ENCODE measurements around the gene SFMBT1.

The SFMBT1 gene

DNA sequence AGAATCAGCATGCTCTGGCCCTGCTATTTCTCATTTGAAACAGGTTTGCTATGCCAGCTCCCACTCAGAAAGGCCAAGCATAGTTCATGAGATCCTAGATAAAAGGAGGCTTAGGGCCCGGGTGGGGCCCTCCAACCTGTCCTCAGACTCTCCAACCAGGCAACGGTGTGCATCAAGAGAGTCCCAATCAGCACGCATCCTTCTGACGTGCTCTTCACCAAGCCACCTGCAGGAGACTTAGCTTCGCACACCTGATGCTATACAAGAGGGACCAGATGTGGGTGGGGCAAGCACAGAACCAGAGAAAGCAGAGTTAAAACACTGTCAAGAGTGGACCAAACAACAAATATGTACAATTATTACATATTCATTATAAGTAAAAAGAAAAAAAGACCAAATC is 165.8 kb downstream of the SFMBT1 start:
- no peak for DNase-seq

DNA sequence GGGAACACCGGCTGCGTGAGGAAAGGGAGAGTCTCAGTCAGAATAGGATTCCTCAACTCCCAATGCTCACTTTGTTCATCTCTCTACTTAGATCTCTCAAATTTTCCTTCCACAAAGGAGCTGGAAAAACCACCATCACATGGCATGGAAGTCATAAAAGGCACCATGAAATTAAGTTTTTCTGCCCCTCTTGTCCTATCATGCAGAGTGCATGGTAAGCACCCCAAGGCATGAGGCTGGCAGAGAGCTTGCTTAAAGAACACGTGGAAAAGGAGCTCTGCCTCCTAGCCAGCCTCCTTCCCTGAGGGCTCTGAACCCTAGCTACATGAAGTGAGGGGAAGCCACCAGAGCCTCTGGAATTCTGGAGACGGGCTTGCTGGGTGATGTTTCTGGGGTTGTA is 166.3 kb downstream of the SFMBT1 start:
- DNase-seq: no peak

DNA sequence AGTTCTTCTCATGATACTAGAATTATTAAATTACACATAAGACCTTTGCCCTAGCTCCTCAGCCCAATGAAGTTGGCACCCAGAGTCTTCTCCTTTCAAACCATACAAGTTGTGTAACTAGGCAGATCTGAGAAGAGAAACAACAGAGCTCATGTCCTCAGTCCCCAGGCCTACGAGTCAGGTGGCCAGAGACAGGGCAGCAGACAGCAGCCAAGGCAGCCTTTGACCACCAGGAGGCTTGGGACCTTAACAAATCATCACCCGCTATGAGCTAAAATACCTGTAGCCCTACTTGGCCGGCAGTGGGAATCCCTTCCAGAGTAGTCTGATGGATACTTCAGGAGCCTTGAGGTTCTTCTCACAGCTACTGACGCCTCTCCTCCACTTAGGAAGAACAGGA is 166.8 kb downstream of the SFMBT1 start:
- no peak for DNase-seq

DNA sequence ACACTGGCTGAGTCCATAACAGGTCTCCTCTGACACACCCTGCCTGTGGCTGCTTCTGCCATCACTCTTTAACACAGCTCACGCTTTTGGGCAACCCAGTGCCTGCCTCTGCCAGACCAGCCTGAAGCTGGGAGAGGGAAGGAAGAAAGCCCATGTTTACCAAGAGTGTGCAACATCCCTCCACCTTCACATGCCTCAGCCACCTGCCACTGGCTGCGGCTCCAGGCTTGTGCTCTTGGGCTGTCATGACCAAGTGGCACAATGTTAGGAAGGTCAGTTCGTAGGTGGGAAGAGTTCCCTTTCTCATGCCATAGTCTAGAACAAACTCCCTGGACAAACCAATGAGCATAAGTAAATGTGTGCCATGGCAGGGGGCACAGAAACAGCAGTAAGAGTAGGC is 168.8 kb downstream of the SFMBT1 start:
- DNase-seq: no peak

DNA sequence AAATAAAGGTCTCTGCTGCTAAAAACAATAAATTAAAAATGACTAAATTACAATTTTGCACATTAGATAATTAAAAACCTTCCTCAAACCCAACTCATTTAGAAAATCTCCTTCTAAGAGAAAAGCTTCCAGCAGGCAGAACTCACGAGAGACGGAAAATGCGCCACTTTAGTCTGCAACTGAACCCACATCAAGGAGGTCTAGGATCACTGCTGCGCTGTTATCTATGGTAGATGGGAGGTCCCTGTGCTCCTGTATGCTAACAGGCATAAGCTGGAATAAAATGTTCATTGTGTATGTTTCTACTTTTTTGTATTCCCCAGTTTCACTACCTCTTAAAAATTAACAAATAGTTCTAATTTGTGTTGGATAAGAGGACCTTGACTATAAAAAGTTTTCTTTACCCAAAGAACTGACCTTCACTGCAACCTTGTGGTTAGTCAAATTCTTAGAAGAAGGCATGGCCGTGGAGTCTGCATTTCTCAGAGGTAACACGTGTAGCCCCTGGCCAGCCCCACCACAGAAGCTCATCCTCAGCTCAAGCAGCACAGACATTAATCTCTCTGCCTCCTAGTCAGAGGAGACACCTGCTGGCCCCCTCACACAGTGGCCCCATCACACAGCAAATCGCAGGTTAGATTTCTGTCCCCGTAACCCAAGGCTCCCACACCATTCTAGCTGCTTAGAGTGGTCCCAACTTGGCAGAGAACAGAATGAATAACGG is 170.8 kb downstream of the SFMBT1 start:
- no peak for DNase-seq

DNA sequence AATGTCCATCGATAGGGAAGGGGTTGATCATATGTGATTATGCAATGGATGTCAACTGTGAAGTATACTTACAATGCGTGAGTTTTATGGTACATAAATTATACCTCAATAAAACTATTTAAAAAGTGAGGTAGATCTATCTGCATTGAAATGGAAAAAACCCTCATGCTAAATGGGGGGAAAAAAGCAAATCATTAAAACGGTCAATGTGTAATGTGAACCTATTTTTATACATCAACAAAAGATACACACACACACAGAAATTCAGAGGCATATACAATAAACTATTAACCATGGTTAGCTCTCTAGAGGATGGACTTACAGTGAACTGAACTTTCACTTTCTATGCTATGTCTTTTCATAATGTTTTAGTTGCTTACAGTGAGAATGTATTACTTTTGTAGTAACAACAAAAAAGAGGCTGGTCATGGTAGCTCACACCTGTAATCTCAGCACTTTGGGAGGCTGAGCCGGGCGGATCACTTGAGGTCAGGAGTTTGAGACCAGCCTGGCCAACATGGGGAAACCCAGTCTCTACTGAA is 171.6 kb downstream of the SFMBT1 start:
- DNase-seq: no peak

DNA sequence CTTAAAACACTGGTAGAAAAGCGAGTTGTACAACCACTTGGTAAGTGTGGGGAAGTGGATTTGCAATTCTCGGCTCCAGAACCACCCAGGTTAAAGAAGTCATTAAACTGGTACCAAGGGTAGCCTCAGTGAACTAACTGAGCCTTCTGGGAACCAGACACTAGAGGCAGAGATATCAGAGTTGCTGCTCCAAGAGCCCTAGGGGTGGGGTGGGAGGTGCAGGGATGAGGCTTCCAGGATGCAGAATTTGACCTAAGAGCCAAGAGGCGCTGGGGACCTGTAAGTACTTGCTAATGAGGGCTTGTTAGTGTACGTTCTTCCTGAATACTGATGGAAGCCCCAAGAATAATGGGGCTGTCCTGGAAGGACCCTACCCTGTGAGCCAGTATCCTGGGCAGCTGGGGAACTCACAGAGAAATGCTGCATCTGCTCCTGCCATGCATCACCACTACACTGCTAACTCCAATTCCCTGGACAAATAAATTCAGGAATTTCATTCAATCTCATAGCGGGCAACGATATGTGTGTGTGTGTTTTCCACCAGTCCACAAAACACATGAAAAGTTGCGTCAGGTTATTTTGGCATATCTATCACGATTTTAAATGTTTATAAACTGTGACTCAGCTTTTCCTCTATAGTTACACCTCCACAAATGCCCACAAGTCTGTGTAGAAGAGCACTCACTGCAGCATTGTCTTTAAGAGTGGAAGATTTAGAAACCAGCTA is 172.3 kb downstream of the SFMBT1 start:
- no peak for DNase-seq

DNA sequence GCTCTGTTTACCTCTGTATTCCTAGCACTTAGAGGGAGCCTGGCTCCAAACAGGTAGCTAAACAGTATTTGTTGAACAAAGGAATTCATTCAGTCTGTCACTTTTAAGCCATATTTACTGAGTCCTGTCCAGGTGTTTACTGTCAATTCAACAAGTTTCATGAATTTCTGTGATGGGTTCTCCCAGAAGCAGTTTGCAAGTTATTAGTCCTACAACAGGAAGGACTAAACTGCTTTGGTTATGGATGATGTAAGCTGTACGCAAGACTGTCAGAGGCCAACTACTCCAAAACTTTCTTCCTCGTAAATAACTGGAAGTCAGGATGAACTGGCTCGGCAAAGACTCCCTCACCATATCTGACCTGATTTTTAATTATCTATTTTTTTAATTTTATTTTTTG is 173.6 kb downstream of the SFMBT1 start:
- no peak for DNase-seq

DNA sequence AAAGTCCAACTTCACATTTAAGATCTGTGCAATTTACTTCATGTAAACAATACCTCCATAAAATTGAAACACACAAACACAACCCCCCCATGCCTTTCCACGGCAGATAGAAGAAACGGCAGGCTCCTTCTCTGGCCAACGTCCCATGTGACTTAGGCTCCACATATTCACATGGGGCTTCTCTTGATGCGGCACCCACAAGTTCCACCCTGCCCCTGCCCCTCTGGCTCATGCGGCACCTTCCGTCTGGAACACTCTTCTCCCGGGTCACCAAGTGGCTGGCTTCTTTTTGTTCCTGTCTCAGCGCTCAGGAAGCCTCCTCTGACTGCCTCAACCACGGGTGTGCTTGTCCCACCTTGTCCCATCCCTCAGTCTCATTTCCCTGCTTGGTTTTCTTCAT is 174.1 kb downstream of the SFMBT1 start:
- DNase-seq: no peak

DNA sequence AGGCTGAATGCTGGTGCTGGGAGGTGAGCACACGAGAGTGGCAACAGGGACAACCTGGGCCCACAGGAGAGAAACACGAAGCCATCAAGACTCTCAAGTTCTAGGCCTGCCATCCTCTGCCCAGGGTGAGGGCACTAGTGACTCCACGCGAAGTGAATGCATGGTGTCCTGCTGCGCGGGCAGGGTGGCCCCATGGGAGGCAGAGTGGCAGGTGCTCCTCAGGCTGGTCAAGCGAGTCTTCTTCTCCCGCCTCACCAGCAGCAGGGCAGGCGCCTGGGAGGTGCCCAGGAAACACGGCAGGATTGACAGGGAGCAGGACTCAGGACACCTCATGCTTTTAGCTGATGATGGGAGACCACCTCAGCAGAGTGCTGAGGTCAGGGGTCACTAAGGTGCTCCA is 175.4 kb downstream of the SFMBT1 start:
- DNase-seq: no peak

DNA sequence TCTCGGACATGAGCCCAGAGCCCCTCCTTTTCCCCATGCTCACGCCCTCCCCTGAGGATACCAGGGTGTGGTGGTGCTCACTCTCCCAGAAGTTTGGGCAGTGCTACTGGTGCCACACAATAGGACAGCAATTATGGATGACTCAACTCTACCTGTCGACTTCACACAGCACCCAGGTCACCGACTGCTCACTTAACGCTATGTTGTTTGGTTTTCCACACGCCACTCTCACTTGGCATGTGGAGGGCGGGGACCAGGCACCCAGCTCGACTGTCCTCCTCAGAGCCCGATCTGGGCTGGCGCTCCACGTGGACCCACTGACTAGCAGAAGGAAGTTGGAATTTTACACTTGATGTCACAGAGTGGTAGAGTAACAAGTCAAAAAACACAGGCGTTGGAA is 179.4 kb downstream of the SFMBT1 start:
- no peak for DNase-seq

DNA sequence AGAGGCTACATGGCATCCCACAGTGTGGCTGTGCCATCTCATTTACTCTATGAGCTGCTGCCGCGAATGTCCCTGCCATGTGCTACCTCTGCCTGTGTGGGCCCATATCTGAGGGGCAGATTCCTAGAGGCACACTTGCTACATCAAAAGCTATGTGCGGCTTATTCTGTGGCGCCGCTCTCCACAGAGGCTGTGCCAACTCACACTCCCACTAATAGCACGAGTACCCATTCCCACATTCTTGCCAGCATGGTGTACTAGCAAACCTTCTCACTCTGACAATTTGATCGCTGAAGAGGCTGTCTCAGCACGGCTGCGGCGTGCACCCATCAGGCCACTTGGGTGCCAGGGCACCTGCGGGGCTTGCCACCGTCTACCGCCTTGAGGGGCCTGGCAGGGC is 179.9 kb downstream of the SFMBT1 start:
- DNase-seq: no peak

DNA sequence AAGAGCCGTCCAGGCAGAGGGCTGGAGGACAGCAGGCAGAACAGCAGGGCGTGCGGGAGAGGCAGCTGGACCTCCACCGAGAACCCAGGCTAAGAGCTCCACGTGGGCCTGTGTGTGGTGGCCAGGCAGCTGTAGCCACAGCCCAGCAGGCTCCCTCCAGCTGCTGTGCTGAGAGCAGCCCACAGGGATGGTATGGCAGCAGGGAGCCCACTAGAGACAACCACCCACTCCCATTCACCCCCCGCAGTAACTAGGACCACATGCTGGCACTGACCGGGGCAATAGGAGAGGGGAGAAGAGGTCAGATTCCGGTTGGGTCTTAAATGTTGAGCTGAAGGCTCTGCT is 185.5 kb downstream of the SFMBT1 start:
- DNase-seq: no peak

DNA sequence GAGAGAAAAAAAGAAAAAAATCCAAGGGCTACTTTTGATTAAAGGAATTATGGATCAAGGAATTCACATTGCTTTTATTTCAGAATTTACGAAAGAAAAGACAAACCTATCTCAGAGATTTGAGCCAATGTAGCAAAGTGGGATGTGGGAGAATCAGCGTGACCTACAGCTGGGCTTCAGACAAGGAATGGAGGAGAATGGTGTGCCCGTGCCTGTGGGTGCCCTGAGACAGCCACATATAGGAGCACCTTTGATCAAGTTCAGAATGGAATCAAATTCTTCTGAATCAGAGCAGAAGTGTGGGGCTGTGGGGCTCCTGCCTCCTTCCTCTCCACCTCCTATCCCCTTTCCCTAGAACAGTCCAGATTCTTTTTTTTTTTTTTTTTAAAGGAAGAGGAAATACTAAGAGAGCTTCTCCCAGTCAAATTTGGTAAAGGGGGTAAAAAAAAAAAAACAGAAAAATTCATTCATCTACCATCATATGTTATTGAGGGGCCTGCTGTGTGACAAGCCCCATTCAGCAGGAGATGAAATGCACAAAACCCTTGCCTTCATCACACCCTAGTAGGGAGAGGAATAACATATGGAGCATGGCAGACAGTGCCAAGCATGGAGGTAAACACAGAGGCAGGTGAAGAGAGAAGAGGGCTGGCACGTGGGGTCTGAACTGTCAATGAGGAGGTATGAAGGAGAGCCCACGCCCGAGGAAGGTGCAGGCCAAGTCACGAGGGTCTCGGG is 186.0 kb downstream of the SFMBT1 start:
- DNase-seq: no peak

DNA sequence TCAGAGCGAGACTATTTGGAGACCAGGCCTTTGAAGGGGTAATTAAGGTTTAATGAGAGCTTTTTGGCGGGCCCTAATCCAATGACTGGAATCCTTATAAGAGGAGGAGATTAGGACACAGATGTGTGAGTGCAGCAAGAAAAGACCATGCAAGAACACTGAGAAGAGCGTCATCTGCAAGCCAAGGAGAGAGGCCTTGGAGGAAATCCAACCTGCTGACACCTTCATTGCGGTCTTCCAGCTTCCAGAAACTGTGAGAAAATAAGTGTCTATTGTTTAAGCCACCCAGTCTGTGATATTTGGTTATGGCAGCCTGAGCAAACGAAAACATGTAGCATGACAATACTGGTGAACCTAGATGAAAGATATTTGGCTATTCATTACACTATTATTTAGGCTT is 188.0 kb downstream of the SFMBT1 start:
- no peak for DNase-seq

DNA sequence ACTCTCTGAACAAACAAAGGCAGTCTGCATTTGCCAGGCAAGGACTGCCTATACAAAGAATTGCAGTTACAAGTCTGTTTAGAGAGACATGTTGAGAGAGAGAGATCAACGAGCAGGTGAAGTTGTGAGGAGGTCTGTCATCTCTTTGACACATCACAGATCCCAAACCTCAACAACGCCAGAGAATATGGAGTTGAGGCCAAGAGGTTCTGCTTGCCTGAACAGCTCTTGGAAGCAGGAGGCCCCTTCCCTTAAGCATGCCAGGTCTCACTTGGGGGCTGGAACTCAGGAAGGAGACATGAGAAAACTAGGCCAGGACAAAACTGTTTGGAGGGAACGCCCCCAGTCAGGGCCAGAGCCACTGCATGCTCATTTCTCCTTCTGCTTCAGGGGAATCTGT is 188.7 kb downstream of the SFMBT1 start:
- DNase-seq: no peak

DNA sequence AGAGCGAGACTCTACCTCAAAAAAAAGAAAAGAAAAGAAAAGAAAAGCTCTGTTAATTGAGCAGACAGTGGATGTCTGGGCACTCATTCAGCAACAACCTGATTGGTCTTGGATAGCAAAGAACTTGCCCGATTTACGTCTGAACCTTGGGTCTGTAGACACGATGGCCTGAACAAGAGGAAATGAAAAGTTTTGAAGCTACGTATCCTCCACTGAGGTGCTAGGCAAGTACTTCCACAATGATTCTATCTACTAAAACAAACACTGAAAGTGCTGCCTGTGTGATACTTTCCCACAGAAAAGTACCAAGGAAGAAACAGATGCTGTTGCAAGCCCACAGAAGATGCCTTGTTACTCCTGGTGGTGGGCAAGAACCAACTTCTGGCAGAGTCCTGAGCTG is 189.2 kb downstream of the SFMBT1 start:
- no peak for DNase-seq

DNA sequence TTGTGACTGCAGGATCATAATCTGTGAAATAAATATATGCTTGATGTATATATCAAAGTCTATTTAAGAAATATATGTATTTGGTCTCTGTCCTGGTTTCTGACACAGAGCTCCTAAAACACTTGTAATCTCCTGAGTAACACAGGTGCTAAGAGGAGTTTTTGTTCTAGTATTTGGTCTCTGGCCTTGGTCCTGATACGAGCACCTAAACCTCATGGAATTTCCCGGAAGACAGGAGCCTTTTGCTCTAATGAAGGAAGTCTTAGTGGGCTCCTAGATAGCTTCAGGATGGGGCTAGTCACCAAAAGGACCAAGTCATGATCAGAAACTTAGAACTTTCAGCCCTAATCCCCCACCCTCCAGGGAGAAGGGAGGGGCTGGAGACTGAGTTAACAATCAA is 191.9 kb downstream of the SFMBT1 start:
- no peak for DNase-seq
